SK-N-SH (cell line): Measurements from ENCODE around the gene CACFD1. TPM values are rescaled to one million over a fixed set of nuclear protein-coding genes. Genes with fewer than 3 reads are reported as not detected.
A peak's percentile ranks its signal among the peaks of the same experiment; 100 is the strongest.

Source experiments
- CTCF ChIA-PET: fragments of 300-600, 350-600 bp; formaldehyde crosslinking; extraction: SDS; loops from one replicate; lab custom pipeline; 2021; lab: Yijun Ruan, JAX
- POLR2A ChIA-PET: fragments of 350-600 bp; sonication (Branson Sonifier 250); formaldehyde crosslinking; extraction: SDS; loops from one replicate; lab custom pipeline; 2020; ENCODE audit warnings: antibody characterized with exemption, inconsistent platforms; lab: Yijun Ruan, JAX
- DNase-seq: peaks from one replicate; pipeline ENCODE4 v3.0.0; 2012
- H2AFZ ChIP-seq: fragments of 200-600 bp; sonication (generic); 2 replicates; pipeline ENCODE4 v1.8.1; 2016; ENCODE audit warnings: antibody characterized with exemption, mild to moderate bottlenecking, low read depth
- H3F3A ChIP-seq: fragments of 200-600 bp; sonication (generic); replicated peaks from 2 replicates; pipeline ENCODE3; 2016; ENCODE audit warnings: antibody characterized with exemption, mild to moderate bottlenecking; ENCODE audit not compliant: insufficient read depth
- H3K27ac ChIP-seq, 2 experiments: fragments of 200-500 bp in 1 of 2; fragments of 200-600 bp in 1 of 2; sonication (Bioruptor generic) in 1 of 2; sonication (generic), shearing (Covaris generic) in 1 of 2; 2 replicates each; pipeline versions ENCODE4 v1.5.1 to v1.6.1; 2014 to 2016; ENCODE audit warnings: low read depth in 2 of 2, inconsistent platforms in 1 of 2, low read length in 1 of 2, mild to moderate bottlenecking in 1 of 2, mixed read lengths in 1 of 2
- H3K27me3 ChIP-seq: fragments of 200-600 bp; sonication (generic), shearing (Covaris generic); 2 replicates; pipeline ENCODE4 v1.6.1; 2016; ENCODE audit warnings: mixed run types; ENCODE audit not compliant: insufficient read depth
- H3K36me3 ChIP-seq, 2 experiments: fragments of 200-500 bp in 1 of 2; fragments of 200-600 bp in 1 of 2; sonication (Bioruptor generic) in 1 of 2; sonication (generic) in 1 of 2; replicated peaks in 1 of 2; 2 replicates each; pipeline versions ENCODE3 to v1.5.1; 2014 to 2016; ENCODE audit warnings: low read length in 1 of 2, mild to moderate bottlenecking in 1 of 2; ENCODE audit not compliant: insufficient read depth in 2 of 2, control insufficient read depth in 1 of 2
- H3K4me1 ChIP-seq, 2 experiments: fragments of 200-500 bp in 1 of 2; fragments of 200-600 bp in 1 of 2; sonication (Bioruptor generic) in 1 of 2; sonication (generic), shearing (Covaris generic) in 1 of 2; 2 replicates each; pipeline versions ENCODE4 v1.5.1 to v1.6.1; 2014 to 2016; ENCODE audit warnings: low read depth in 1 of 2, low read length in 1 of 2, mixed run types in 1 of 2; ENCODE audit not compliant: insufficient read depth in 2 of 2, control insufficient read depth in 1 of 2
- H3K4me2 ChIP-seq: fragments of 200-600 bp; sonication (generic), shearing (Covaris generic); 2 replicates; pipeline ENCODE4 v1.6.1; 2017; ENCODE audit warnings: mixed run types
- H3K4me3 ChIP-seq, 2 experiments: fragments of 200-500 bp in 1 of 2; fragments of 200-600 bp in 1 of 2; sonication (Bioruptor generic) in 1 of 2; sonication (generic), shearing (Covaris generic) in 1 of 2; 2 replicates each; pipeline versions ENCODE4 v1.5.1 to v1.8.1; 2014 to 2016; ENCODE audit warnings: low read depth in 2 of 2, inconsistent platforms in 1 of 2, low read length in 1 of 2, mild to moderate bottlenecking in 1 of 2, mixed read lengths in 1 of 2, moderate library complexity in 1 of 2
- H3K79me2 ChIP-seq: fragments of 200-600 bp; sonication (generic); 2 replicates; pipeline ENCODE4 v1.8.1; 2017; ENCODE audit warnings: mild to moderate bottlenecking; ENCODE audit not compliant: insufficient read depth
- H3K9ac ChIP-seq: fragments of 200-600 bp; sonication (generic); 2 replicates; pipeline ENCODE4 v1.6.1; 2017; ENCODE audit warnings: mixed run types
- H3K9me2 ChIP-seq: fragments of 200-600 bp; sonication (generic); 2 replicates; pipeline ENCODE4 v1.6.1; 2017; ENCODE audit warnings: mixed run types
- H3K9me3 ChIP-seq: fragments of 200-600 bp; sonication (generic); 2 replicates; pipeline ENCODE4 v1.6.1; 2017; ENCODE audit warnings: mixed run types, mild to moderate bottlenecking, moderate library complexity
- H4K20me1 ChIP-seq: fragments of 200-600 bp; sonication (generic); 2 replicates; pipeline ENCODE4 v1.6.1; 2017; ENCODE audit warnings: mild to moderate bottlenecking, mixed run types; ENCODE audit not compliant: insufficient read depth
- CHD2 ChIP-seq: fragments of 150-350 bp; IDR thresholded peaks from 2 replicates; pipeline ENCODE4 v1.6.1; 2018; ENCODE audit warnings: low read length; ENCODE audit not compliant: partially characterized antibody
- CTCF ChIP-seq: fragments of 200-600 bp; sonication (generic); IDR thresholded peaks from 2 replicates; pipeline ENCODE4 v1.6.1; 2017; ENCODE audit warnings: antibody characterized with exemption, mild to moderate bottlenecking, moderate library complexity
- ELF1 ChIP-seq: IDR thresholded peaks from 2 replicates; pipeline ENCODE4 v1.4.0; 2012
- EP300 ChIP-seq, 2 experiments: IDR thresholded peaks; 2 replicates each; pipeline versions ENCODE4 v1.4.0 to v1.6.1; 2012; ENCODE audit warnings: borderline replicate concordance in 1 of 2, low read depth in 1 of 2, low read length in 1 of 2
- EZH2phosphoT487 ChIP-seq: fragments of 200-600 bp; sonication (generic); IDR thresholded peaks from 2 replicates; pipeline ENCODE4 v1.6.1; 2017; ENCODE audit warnings: low read depth, mixed run types, mild to moderate bottlenecking, antibody characterized with exemption, moderate library complexity, borderline replicate concordance
- FOSL2 ChIP-seq: IDR thresholded peaks from 2 replicates; pipeline ENCODE4 v1.4.0; 2012; ENCODE audit warnings: low read depth, mild to moderate bottlenecking, moderate library complexity, borderline replicate concordance
- FOXM1 ChIP-seq: IDR thresholded peaks from 2 replicates; pipeline ENCODE4 v1.4.0; 2012; ENCODE audit warnings: low read depth, mild to moderate bottlenecking
- GABPA ChIP-seq: IDR thresholded peaks from 2 replicates; pipeline ENCODE4 v1.4.0; 2012; ENCODE audit warnings: low read depth, mild to moderate bottlenecking
- GATA2 ChIP-seq: sonication (generic); formaldehyde crosslinking; IDR thresholded peaks from 2 replicates; pipeline ENCODE4 v1.5.0; 2020; ENCODE audit warnings: mild to moderate bottlenecking, missing genetic modification reagents
- MAX ChIP-seq: IDR thresholded peaks from 2 replicates; pipeline ENCODE4 v1.4.0; 2012; ENCODE audit warnings: low read depth
- MEF2A ChIP-seq: IDR thresholded peaks from 2 replicates; pipeline ENCODE4 v1.4.0; 2012; ENCODE audit warnings: low read depth, borderline replicate concordance
- MXI1 ChIP-seq: IDR thresholded peaks from 2 replicates; pipeline ENCODE4 v1.6.1; 2012; ENCODE audit warnings: mild to moderate bottlenecking, low read depth, low read length, improper control_type of control experiment
- POLR2AphosphoS5 ChIP-seq: IDR thresholded peaks from 2 replicates; pipeline ENCODE4 v1.6.1; 2012; ENCODE audit warnings: low read depth, low read length
- RAD21 ChIP-seq: IDR thresholded peaks from 2 replicates; pipeline ENCODE4 v1.6.1; 2012; ENCODE audit warnings: mild to moderate bottlenecking, low read length
- RFX5 ChIP-seq: IDR thresholded peaks from 2 replicates; pipeline ENCODE4 v1.6.1; 2012; ENCODE audit warnings: mild to moderate bottlenecking, improper control_type of control experiment, low read length
- RXRA ChIP-seq: IDR thresholded peaks from 2 replicates; pipeline ENCODE4 v1.4.0; 2012; ENCODE audit warnings: low read depth, mild to moderate bottlenecking, borderline replicate concordance
- SIN3A ChIP-seq: IDR thresholded peaks from 2 replicates; pipeline ENCODE4 v1.6.1; 2012; ENCODE audit warnings: low read depth, mild to moderate bottlenecking, low read length, moderate library complexity, borderline replicate concordance
- SMC3 ChIP-seq: IDR thresholded peaks from 2 replicates; pipeline ENCODE4 v1.6.1; 2012; ENCODE audit warnings: low read depth, low read length, improper control_type of control experiment
- TAF1 ChIP-seq: IDR thresholded peaks from 2 replicates; pipeline ENCODE4 v1.6.1; 2012; ENCODE audit warnings: low read depth, mild to moderate bottlenecking, low read length, moderate library complexity, borderline replicate concordance
- TCF12 ChIP-seq: IDR thresholded peaks from 2 replicates; pipeline ENCODE4 v1.4.0; 2012
- TEAD4 ChIP-seq: IDR thresholded peaks from 2 replicates; pipeline ENCODE4 v1.4.0; 2012; ENCODE audit warnings: mild to moderate bottlenecking, borderline replicate concordance; ENCODE audit not compliant: insufficient read depth
- USF1 ChIP-seq: IDR thresholded peaks from 2 replicates; pipeline ENCODE4 v1.4.0; 2012; ENCODE audit warnings: low read depth, borderline replicate concordance
- USF2 ChIP-seq: fragments of 150-350 bp; IDR thresholded peaks from 2 replicates; pipeline ENCODE4 v1.6.1; 2017; ENCODE audit warnings: antibody characterized with exemption, low read length, low read depth, borderline replicate concordance
- YY1 ChIP-seq: IDR thresholded peaks from 2 replicates; pipeline ENCODE4 v1.4.0; 2012; ENCODE audit warnings: low read depth, mild to moderate bottlenecking
- ZBTB33 ChIP-seq: IDR thresholded peaks from 2 replicates; pipeline ENCODE4 v1.4.0; 2012; ENCODE audit warnings: low read depth, borderline replicate concordance
- WGBS: methylation state at CpG from one replicate; pipeline ENCODE4 v1.1.6; 2017; ENCODE audit warnings: low lambda C conversion rate; 5-methylcytosine and 5-hydroxymethylcytosine counted together
- polyA plus RNA-seq, 3 experiments: library from polyadenylated mRNA; depleted of rRNA; stranded (reverse); fragments of >200 nt; gene quantifications; 2 replicates each; pipeline ENCODE4 v1.2.3, GENCODE V29; 2012

The CACFD1 gene
- polyA plus RNA-seq, 1 of the 3 experiments (the other 2 are of a cell fraction) = 16.8 TPM

- Histone ChIP-seq H2AFZ (peak within 1 kb of the TSS; percentile 95), H3K27me3 (no peaks in the 10 kb centered on the region), H3K9ac (peak within 1 kb of the TSS; percentile 77), H3K79me2 (peaks cover 46% of the 10 kb centered on the region), H3K9me3 (no peaks in the 10 kb centered on the region), H4K20me1 (0 out of 2 replicates have a peak, but pooled peaks cover 5% of the 10 kb centered on the region), H3K4me3 (peak within 1 kb of the TSS; percentile 86 to 94), H3K9me2 (no peaks in the 10 kb centered on the region), H3K27ac (peak within 1 kb of the TSS; percentile 81 to 88), H3K4me1 (peaks cover 4 to 10% of the 10 kb centered on the region in 2 experiments; a peak in 2 of 4 replicates), H3K4me2 (peak within 1 kb of the TSS; percentile 89), H3K36me3 (peaks cover 12 to 25% of the 10 kb centered on the region in 2 experiments), H3F3A (no peaks in the 10 kb centered on the region)
- ChIA-PET POLR2A (interaction anchor here (1.9 kb wide), 1 partner anchor 42 kb away, joined by 5 read pairs; the partner anchor contains the start of gene CACFD1), CTCF (interaction anchor here (1.2 to 3.7 kb wide), 4 partner anchors 13 to 131 kb away, joined by 3 to 14 read pairs (median 4); no protein-coding TSS in a partner anchor)
- under 1% methylated on average over 50 of the region's 75 CpGs for WGBS
- peak; percentile 94 for DNase-seq
- TF ChIP-seq USF1 (peak; percentile 70), CHD2 (peak; percentile 83), RXRA (peak; percentile 81), TAF1 (peak; percentile 77), CTCF (no peak), GATA2 (no peak), ZBTB33 (0 out of 2 replicates have a peak, but pooled peaks have one; percentile 33), YY1 (no peak), ELF1 (peak; percentile 91), USF2 (no peak), MXI1 (peak; percentile 91), FOXM1 (0 out of 2 replicates have a peak, but pooled peaks have one; percentile 14), FOSL2 (no peak), TEAD4 (no peak), EZH2phosphoT487 (no peak), SMC3 (no peak), RFX5 (no peak), SIN3A (peak; percentile 79; the same call in 1 of the 2 replicates), MAX (peak; percentile 93), GABPA (peak; percentile 97), POLR2AphosphoS5 (peak; percentile 58; the same call in 1 of the 2 replicates), MEF2A (no peak), EP300 (IDR thresholded peaks at IDR 0.05; ENCODE audit: borderline replicate concordance in 1 of 2, low read depth in 1 of 2, low read length in 1 of 2) (no peak), RAD21 (no peak), TCF12 (peak; percentile 23; the same call in 1 of the 2 replicates)
These were observed 42.0 kb upstream of the CACFD1 start, which contains the start of gene REXO4 for GRCh38 chr9:133417541-133418461. Gene REXO4, minus strand, starts transcription at chr9:133418010. Its CDS starts 166 bp downstream, at chr9:133417844.
